ENCODE measurements around the gene RBFOX1.

RBFOX1 gene

GRCh38 chr16:7420843-7421242 is 88.2 kb downstream of the RBFOX1 start:
- no peak for DNase-seq (ENCODE audit: low spot score)

- DNase-seq (ENCODE audit: low spot score) = no peak
Measured at GRCh38 chr16:7421578-7421977, 88.9 kb downstream of the RBFOX1 start.

- no peak for DNase-seq (ENCODE audit: low spot score)
Measured at GRCh38 chr16:7422036-7422888, 89.6 kb downstream of the RBFOX1 start.

- DNase-seq (ENCODE audit: low spot score) = no peak
Measured at GRCh38 chr16:7423434-7424044, 90.9 kb downstream of the RBFOX1 start.

- DNase-seq (ENCODE audit: low spot score) = no peak
Measured at GRCh38 chr16:7426161-7426560, 93.5 kb downstream of the RBFOX1 start.

GRCh38 chr16:7431723-7432122 is 99.1 kb downstream of the RBFOX1 start:
- no peak for DNase-seq (ENCODE audit: low spot score)

- no peak for DNase-seq (ENCODE audit: low spot score)
Measured at GRCh38 chr16:7436306-7436705, 103.7 kb downstream of the RBFOX1 start.

GRCh38 chr16:7437135-7437804 is 104.6 kb downstream of the RBFOX1 start:
- no peak for DNase-seq (ENCODE audit: low spot score)

- no peak for DNase-seq (ENCODE audit: low spot score)
Measured at GRCh38 chr16:7437843-7438242, 105.2 kb downstream of the RBFOX1 start.

GRCh38 chr16:7438601-7439000 is 106.0 kb downstream of the RBFOX1 start:
- no peak for DNase-seq (ENCODE audit: low spot score)

GRCh38 chr16:7439518-7439917 is 106.9 kb downstream of the RBFOX1 start:
- no peak for DNase-seq (ENCODE audit: low spot score)

- no peak for DNase-seq (ENCODE audit: low spot score)
Measured at GRCh38 chr16:7440886-7441400, 108.3 kb downstream of the RBFOX1 start.

- DNase-seq (ENCODE audit: low spot score) = no peak
Measured at GRCh38 chr16:7442050-7442449, 109.4 kb downstream of the RBFOX1 start.

- no peak for DNase-seq (ENCODE audit: low spot score)
Measured at GRCh38 chr16:7443142-7443541, 110.5 kb downstream of the RBFOX1 start.

- no peak for DNase-seq (ENCODE audit: low spot score)
Measured at GRCh38 chr16:7443648-7444365, 111.2 kb downstream of the RBFOX1 start.

GRCh38 chr16:7449306-7449705 is 116.7 kb downstream of the RBFOX1 start:
- DNase-seq (ENCODE audit: low spot score) = no peak

GRCh38 chr16:7449808-7450207 is 117.2 kb downstream of the RBFOX1 start:
- DNase-seq (ENCODE audit: low spot score) = no peak

- DNase-seq (ENCODE audit: low spot score) = no peak
Measured at GRCh38 chr16:7450440-7450839, 117.8 kb downstream of the RBFOX1 start.

GRCh38 chr16:7452090-7452489 is 119.4 kb downstream of the RBFOX1 start:
- DNase-seq (ENCODE audit: low spot score) = no peak

GRCh38 chr16:7456211-7456610 is 123.6 kb downstream of the RBFOX1 start:
- DNase-seq (ENCODE audit: low spot score) = no peak

GRCh38 chr16:7458144-7458543 is 125.5 kb downstream of the RBFOX1 start:
- DNase-seq (ENCODE audit: low spot score) = no peak

GRCh38 chr16:7470344-7470743 is 137.7 kb downstream of the RBFOX1 start:
- DNase-seq (ENCODE audit: low spot score) = no peak

Data from AG20443 (cell line).